ENCODE data around the gene TUBD1. TPM values are rescaled to one million over a fixed set of nuclear protein-coding genes. Genes with fewer than 3 reads are reported as not detected.
A peak's percentile ranks its signal among the peaks of the same experiment; 100 is the strongest.

Gene TUBD1
- polyA plus RNA-seq, 1 experiment, result 5.1 TPM

GRCh38 chr17:59899099-59899498 is 6.4 kb upstream of the TUBD1 start:
- POLR2A ChIA-PET, result interaction anchor here (0.5 to 0.6 kb wide), 2 partner anchors 8 to 55 kb away, joined by 3 to 14 read pairs; no protein-coding TSS in a partner anchor
- no peak for TF ChIP-seq CTCF (IDR thresholded peaks at IDR 0.05; ENCODE audit: low read depth, low read length)
- no peak overlapping the region for H3K27ac ChIP-seq (ENCODE audit: low read depth, low read length)
- DNase-seq (ENCODE audit: low read depth, low spot score), result no peak
- no peaks in the 10 kb centered on the region for H3K9me3 ChIP-seq (ENCODE audit: control insufficient read depth, insufficient read depth, low read length)
- no peaks in the 10 kb centered on the region for H3K27me3 ChIP-seq (ENCODE audit: control insufficient read depth, insufficient read depth, low read length)
- H3K4me3 ChIP-seq (ENCODE audit: low read depth, low read length), result no peak overlapping the region
- CTCF ChIA-PET, result interaction anchor here (1.0 to 1.8 kb wide), 2 partner anchors 15 kb away, joined by 5 to 9 read pairs; no protein-coding TSS in a partner anchor

- Histone ChIP-seq H3K9me3 (ENCODE audit: control insufficient read depth, insufficient read depth, low read length) (no peaks in the 10 kb centered on the region), H3K27ac (ENCODE audit: low read depth, low read length) (no peak overlapping the region), H3K4me3 (ENCODE audit: low read depth, low read length) (no peak overlapping the region), H3K27me3 (ENCODE audit: control insufficient read depth, insufficient read depth, low read length) (no peaks in the 10 kb centered on the region)
- TF ChIP-seq CTCF (IDR thresholded peaks at IDR 0.05; ENCODE audit: low read depth, low read length), result no peak
- no peak for DNase-seq (ENCODE audit: low read depth, low spot score)
- ChIA-PET POLR2A (no interaction called here), CTCF (interaction anchor here (1.1 kb wide), 1 partner anchor 17 kb away, joined by 3 read pairs; no protein-coding TSS in a partner anchor)
Measured at GRCh38 chr17:59897090-59897489, 4.3 kb upstream of the TUBD1 start.

- no peak for DNase-seq (ENCODE audit: low read depth, low spot score)
- Histone ChIP-seq H3K27ac (ENCODE audit: low read depth, low read length) (peak overlapping the region; percentile 70), H3K9me3 (ENCODE audit: control insufficient read depth, insufficient read depth, low read length) (no peaks in the 10 kb centered on the region), H3K4me3 (ENCODE audit: low read depth, low read length) (peak overlapping the region; percentile 90), H3K27me3 (ENCODE audit: control insufficient read depth, insufficient read depth, low read length) (no peaks in the 10 kb centered on the region)
- ChIA-PET CTCF (interaction anchor here (0.9 to 1.6 kb wide), 2 partner anchors 21 to 140 kb away, joined by 4 to 8 read pairs; no protein-coding TSS in a partner anchor), POLR2A (interaction anchor here (0.7 kb wide), 1 partner anchor 51 kb away, joined by 5 read pairs; no protein-coding TSS in a partner anchor)
- TF ChIP-seq CTCF (IDR thresholded peaks at IDR 0.05; ENCODE audit: low read depth, low read length), result no peak
Measured at GRCh38 chr17:59893676-59894100, 945 bp upstream of the TUBD1 start.

- no peak for DNase-seq (ENCODE audit: low read depth, low spot score)
- peak overlapping the region; percentile 47 for H3K27ac ChIP-seq (ENCODE audit: low read depth, low read length)
Measured at GRCh38 chr17:59892251-59892923, 356 bp downstream of the TUBD1 start.

More at GRCh38 chr17:59892251-59892923, 356 bp downstream of the TUBD1 start:
- Histone ChIP-seq H3K4me3 (ENCODE audit: low read depth, low read length) (peak overlapping the region; percentile 90), H3K9me3 (ENCODE audit: control insufficient read depth, insufficient read depth, low read length) (no peaks in the 10 kb centered on the region), H3K27me3 (ENCODE audit: control insufficient read depth, insufficient read depth, low read length) (no peaks in the 10 kb centered on the region)
- TF ChIP-seq CTCF (IDR thresholded peaks at IDR 0.05; ENCODE audit: low read depth, low read length), result no peak
- CTCF ChIA-PET, result interaction anchor here (0.6 to 1.2 kb wide), 2 partner anchors 144 to 230 kb away, joined by 3 to 8 read pairs; no protein-coding TSS in a partner anchor
- POLR2A ChIA-PET, result interaction anchor here (0.5 to 1.0 kb wide), 3 partner anchors 61 to 185 kb away, joined by 4 to 8 read pairs (median 4); partner anchors contain the start of genes PTRH2 and VMP1

All from AG04450 (cell line).